ENCODE data around the gene NINJ1.
"Not testable (repeated sequence)": the region's sequence is repeated elsewhere in the genome, so short reads cannot be mapped to it uniquely, and the experiment has no call there.

NINJ1 gene

GRCh38 chr9:93120846-93121315, 13.2 kb downstream of the NINJ1 start:
- no peak for DNase-seq (ENCODE audit: low read depth in 1 of 2, low spot score in 1 of 2)

DNA sequence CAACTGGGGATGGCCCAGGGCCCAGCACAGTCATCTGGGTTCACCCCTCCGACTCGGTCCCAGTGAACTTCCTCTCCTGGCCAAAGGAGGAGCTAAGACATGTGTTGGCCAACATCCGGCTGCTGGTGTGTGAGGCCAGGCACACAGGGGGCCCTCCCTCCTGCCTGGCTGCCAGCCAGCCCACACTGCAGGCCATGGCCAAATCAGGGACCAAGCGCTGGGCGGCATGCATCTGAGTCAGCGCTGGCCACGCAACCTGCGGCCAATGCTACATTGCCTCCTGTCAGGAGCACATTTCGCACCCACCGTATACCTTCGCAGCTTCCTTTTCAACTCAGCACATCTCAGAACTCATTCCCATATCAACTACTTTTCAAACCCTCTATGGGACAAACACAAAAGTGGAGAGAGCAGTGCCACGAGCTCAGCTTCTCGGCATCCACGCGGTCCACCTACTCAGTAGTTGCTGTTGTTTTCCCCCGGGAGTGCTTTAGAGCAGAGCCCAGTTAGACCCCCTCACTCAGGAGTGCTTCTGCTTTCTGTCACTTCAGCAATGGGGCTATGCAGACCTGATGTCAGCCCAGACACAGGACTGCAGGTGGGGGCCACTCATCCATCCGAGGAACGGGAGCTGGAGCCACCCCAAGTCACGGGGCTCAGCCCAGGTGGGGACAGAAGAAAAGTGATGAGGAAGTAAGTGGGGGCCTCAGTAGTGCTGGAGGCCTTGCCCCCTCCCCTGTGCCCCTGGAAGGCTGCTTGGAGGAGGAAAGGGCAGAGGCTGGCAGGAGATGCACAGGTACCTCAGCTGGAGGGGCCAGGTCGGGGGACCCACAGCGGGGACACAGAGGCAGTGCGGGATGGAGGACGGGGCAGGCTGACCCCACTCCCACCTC, 13.9 kb downstream of the NINJ1 start:
- DNase-seq (ENCODE audit: low read depth in 1 of 2, low spot score in 1 of 2) = no peak

- no peak for DNase-seq (ENCODE audit: low read depth in 1 of 2, low spot score in 1 of 2)
Measured at GRCh38 chr9:93119703-93119952, 14.4 kb downstream of the NINJ1 start.

- DNase-seq (ENCODE audit: low read depth in 1 of 2, low spot score in 1 of 2) = no peak
Measured at GRCh38 chr9:93118863-93119702, 15.0 kb downstream of the NINJ1 start.

DNA sequence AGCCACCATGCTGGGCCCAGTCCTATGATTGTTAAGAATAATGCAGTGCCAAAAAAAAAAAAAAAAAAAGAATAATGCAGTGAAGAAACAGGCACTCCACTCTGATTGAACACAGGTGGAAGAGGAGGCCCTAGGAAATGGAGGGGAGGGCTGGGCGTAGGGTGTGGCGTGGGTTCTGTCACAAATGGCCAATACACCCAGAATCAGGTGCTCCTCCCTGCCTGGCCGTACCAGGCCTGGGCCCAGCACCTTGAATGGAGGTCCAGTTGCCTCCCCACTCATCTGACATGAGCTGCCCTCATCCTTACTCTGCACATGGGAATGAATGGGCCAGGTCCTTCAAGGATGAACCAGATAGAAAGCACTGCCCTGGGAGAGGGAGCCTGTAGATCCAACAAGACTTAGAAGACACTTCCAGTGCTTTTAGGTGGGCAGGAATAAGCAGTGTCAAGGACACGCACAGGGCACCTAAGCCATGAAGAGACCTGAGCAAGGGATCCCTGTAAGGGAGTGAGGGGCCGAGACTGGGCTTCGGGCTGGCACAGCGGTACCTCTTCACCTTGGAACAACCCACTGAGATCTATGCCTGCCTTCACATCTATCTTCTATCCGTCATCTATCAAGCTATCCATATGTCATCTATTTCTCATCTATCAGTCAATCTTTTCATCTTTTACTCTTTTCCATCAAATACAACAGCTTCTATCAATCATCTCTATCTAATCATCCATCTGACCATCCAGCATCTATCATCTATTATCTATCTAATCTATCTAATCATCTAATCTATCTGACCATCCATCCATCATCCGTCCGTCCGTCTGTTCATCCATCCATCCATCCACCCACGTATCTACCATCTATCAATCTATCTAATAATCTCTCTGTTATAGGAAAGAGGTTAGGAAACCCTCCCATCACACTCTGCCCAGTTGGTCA, 15.9 kb downstream of the NINJ1 start:
- DNase-seq (ENCODE audit: low read depth in 1 of 2, low spot score in 1 of 2) = no peak

GRCh38 chr9:93117521-93117920, 16.5 kb downstream of the NINJ1 start:
- DNase-seq (ENCODE audit: low read depth in 1 of 2, low spot score in 1 of 2) = not testable (repeated sequence)

- DNase-seq (ENCODE audit: low read depth in 1 of 2, low spot score in 1 of 2) = no peak
Measured at GRCh38 chr9:93116072-93116961, 17.7 kb downstream of the NINJ1 start.

- no peak for DNase-seq (ENCODE audit: low read depth in 1 of 2, low spot score in 1 of 2)
Measured at GRCh38 chr9:93115486-93116071, 18.5 kb downstream of the NINJ1 start.

- no peak for DNase-seq (ENCODE audit: low read depth in 1 of 2, low spot score in 1 of 2)
Measured at GRCh38 chr9:93114984-93115335, 19.1 kb downstream of the NINJ1 start.

DNA sequence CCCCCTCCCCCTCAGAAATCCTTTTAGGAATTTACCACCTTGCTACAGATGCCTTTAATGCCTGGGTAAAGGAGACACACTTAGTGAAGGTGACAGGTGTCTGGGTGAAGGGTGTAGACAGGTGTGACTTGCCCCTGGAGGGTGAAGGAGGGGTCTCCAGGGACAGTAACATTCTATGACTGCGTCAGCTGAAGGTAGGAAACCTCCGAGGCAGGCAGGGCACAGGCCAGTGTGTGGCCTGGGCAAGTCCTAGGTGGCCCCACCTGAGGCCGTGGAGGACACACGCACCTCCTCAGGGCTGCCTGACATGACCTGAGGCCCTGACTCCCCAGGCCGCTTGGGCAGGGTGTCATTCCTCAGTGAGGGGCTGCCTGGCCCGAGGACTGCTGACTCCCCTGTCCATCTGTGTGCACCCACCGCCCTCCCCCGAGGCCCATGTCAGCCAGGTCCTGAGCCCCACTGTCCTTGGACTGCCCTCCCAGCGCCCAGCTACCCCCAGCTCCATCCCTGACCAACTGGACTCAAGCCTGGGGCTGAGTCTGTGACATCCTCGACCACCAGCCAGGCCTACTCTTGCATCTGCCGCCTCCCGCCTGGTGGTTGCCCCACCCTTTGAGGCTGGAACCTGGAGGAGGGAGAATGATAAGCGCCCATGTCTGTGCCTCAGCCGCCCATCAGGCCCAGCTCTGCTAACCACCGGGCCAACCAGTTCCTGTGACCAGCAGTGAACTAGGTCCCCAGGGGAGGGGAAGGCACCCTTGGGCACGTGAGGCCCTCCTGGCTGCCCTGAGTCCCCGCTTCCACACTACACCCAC, 19.7 kb downstream of the NINJ1 start:
- DNase-seq (ENCODE audit: low read depth in 1 of 2, low spot score in 1 of 2) = no peak

DNA sequence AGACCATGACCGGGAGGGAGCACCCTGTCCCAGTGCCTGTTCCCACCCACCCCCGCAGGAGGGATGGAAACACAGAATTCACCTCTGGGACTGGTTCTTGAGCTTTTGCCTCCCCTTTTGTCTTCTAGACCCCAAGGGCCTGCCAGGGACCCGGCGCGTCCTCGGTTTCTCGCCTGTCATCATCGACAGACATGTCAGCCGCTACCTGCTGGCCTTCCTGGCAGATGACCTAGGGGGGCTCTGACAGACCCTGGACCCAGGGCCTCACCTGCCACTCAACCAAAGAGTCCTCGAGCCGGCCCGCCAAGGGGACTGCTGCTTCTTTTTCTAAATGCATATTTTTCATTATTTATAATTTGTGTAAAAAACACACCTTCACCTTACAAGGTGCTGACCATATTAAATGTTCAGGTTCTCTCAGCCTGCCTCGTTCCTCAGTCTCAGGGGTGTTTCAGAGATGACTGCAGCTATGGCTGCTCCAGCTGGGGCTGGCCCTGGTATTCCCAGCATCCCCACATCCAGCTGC, 21.1 kb downstream of the NINJ1 start:
- DNase-seq (ENCODE audit: low read depth in 1 of 2, low spot score in 1 of 2) = no peak

DNA sequence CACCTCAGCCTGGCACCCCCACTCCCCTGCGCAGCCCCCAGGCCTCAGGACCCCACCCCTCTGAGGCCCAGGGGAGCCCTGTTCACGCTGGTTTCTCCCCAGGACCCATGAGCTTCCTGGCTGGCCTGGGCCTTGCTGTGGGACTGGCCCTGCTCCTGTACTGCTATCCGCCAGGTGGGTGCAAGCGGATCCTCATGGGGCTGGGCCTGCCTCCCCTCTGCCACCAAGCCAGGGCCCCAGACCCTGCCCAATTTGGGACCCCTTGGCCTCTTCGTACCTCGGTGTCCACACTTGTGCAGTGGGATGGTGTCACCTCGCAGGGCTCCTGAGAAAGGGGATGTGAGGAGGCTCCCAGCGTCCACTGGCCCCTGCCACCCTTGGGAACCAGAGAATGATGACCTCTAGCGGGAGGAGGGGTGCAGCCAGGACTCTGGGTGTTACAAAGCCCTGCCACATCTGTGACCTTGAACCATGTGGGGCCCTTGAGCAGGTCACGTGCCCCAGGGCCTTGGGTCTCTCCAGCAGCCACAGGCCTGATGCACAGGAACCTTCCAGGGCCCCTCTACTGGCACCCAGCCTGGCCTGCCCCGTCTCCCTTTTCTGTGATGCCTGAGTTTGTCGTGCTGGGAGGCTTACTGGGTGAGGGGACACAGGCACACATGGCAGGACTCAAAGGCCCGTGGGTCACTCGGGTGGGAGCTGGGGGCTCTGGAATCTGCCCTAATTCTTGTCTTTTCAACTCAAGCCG, 21.8 kb downstream of the NINJ1 start:
- DNase-seq (ENCODE audit: low read depth in 1 of 2, low spot score in 1 of 2) = no peak

DNA sequence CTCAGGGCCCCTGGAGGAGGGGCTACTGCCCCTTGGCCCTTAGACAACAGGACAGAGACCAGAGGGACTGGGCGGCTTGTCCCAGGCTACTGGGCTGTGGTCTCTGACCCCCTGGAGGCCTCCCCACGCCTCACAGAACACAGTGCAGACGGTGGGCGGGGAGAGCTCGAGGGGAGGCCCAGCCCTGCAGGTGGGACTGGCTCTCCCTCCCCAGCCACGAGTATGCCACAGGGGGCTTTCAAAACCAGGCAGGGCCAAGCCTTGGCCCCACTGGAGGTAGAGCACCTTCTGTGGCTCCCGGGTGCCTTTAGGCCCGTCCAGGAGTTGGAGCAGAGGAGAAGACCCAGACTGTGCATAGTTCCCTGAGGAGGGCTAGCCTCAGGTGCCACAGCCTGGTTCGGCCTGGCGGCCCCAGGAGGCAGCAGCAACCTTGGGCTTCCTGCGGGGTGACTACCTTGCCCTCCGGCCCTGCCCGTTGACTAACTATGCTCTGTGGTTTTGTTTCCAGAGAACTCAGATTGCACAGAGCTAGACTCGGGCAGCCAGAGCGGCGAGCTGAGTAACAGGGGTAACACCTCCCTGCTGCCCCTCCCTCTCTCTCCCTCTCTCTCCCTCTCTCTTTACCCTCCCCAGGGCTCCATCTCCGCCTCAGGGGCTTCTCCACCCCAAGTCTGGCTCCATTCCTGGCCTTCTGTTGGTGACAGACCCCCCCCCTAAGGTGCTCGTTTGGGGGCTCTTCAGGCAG, 22.5 kb downstream of the NINJ1 start:
- DNase-seq (ENCODE audit: low read depth in 1 of 2, low spot score in 1 of 2) = no peak

GRCh38 chr9:93111001-93111370, 23.1 kb downstream of the NINJ1 start:
- no peak for DNase-seq (ENCODE audit: low read depth in 1 of 2, low spot score in 1 of 2)

GRCh38 chr9:93110311-93110855, 23.7 kb downstream of the NINJ1 start:
- no peak for DNase-seq (ENCODE audit: low read depth in 1 of 2, low spot score in 1 of 2)

GRCh38 chr9:93108291-93109041, 25.6 kb downstream of the NINJ1 start:
- no peak for DNase-seq (ENCODE audit: low read depth in 1 of 2, low spot score in 1 of 2)

DNA sequence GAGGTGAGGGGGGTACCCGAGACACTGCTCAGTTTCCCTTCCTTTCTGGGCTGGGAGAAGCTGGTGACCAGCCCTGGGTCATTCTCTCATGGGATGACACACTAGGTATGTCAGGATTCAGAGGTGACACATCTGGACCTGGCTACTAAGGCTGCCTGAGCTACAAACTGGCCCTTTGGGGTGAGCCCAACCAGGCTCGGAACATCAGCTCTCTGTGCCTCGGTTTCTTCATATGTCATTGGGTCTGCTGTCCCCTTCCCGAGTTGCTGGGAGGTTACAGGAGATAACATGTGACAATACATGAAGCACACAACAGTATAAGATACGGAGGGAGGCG, 26.3 kb downstream of the NINJ1 start:
- DNase-seq (ENCODE audit: low read depth in 1 of 2, low spot score in 1 of 2) = no peak
